Measurements from ENCODE around the gene SIX2.

DNA sequence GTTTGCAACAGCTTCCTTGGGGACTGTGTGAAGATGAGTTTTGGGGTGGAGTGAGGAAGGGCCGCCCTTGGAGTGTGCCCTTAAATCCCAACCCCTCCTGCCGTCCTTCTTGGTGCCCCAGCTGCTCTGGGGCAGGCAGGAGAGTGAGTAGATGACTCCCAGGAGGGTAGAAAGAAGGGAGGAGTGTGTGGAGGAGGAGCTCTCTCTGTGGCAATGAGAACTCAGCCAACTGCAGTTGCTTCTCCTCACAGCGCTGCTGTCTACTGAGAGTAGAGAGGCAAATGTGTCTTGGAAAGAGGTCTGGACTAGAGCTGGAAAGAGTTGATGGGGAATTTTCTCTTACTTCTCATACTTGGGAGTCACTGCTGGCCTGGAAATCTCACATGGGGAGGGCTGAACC is 21.8 kb upstream of the SIX2 start:
- TF ChIP-seq, protein P1, sequence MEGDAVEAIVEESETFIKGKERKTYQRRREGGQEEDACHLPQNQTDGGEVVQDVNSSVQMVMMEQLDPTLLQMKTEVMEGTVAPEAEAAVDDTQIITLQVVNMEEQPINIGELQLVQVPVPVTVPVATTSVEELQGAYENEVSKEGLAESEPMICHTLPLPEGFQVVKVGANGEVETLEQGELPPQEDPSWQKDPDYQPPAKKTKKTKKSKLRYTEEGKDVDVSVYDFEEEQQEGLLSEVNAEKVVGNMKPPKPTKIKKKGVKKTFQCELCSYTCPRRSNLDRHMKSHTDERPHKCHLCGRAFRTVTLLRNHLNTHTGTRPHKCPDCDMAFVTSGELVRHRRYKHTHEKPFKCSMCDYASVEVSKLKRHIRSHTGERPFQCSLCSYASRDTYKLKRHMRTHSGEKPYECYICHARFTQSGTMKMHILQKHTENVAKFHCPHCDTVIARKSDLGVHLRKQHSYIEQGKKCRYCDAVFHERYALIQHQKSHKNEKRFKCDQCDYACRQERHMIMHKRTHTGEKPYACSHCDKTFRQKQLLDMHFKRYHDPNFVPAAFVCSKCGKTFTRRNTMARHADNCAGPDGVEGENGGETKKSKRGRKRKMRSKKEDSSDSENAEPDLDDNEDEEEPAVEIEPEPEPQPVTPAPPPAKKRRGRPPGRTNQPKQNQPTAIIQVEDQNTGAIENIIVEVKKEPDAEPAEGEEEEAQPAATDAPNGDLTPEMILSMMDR (IDR thresholded peaks at IDR 0.05), result no peak
- TF ChIP-seq ZFX (IDR thresholded peaks at IDR 0.05; ENCODE audit: borderline replicate concordance), result no peak

Measured in 22Rv1 (cell line).